PC-3 (cell line): ENCODE results near the gene ANKUB1. TPM values are rescaled to one million over a fixed set of nuclear protein-coding genes. Genes with fewer than 3 reads are reported as not detected.

Experiments
- ATAC-seq: fragments of 200-7000 bp; cut with Tn5 transposase; 2 replicates; pipeline ENCODE4 v1.9.1; 2020; ENCODE audit warnings: mild to moderate bottlenecking, moderate library complexity
- BruUV-seq: library from RNA; stranded (reverse); fragments of 400-500 nt; replicated peaks from 2 replicates; lab custom pipeline; 2021; lab: Mats Ljungman, UMichigan
- CTCF ChIA-PET: fragments of 300-600 bp; sonication (Branson Sonifier 250); formaldehyde crosslinking; loops from one replicate; lab custom pipeline; 2022; ENCODE audit warnings: antibody characterized with exemption; lab: Charles Lee
- POLR2A ChIA-PET: fragments of 300-600 bp; sonication (Branson Sonifier 250); formaldehyde crosslinking; loops from one replicate; lab custom pipeline; 2022; ENCODE audit warnings: antibody characterized with exemption; ENCODE audit not compliant: unreplicated experiment; lab: Charles Lee
- DNase-seq: peaks from one replicate; pipeline ENCODE4 v3.0.0-alpha.2; 2015
- H2AFZ ChIP-seq: fragments of 300-600 bp; sonication (generic); 2 replicates; pipeline ENCODE4 v1.6.0; 2016; ENCODE audit warnings: antibody characterized with exemption, low read length
- H3F3A ChIP-seq: fragments of 300-600 bp; sonication (generic); one replicate; pipeline ENCODE4 v1.6.0; 2017; ENCODE audit warnings: antibody characterized with exemption, low read length, control low read depth, mild to moderate bottlenecking; ENCODE audit not compliant: unreplicated experiment
- H3K27ac ChIP-seq: fragments of 300-600 bp; sonication (generic); 2 replicates; pipeline ENCODE4 v1.5.1; 2016; ENCODE audit warnings: mild to moderate bottlenecking, low read length
- H3K27me3 ChIP-seq: fragments of 300-600 bp; sonication (generic); 2 replicates; pipeline ENCODE4 v1.6.1; 2016; ENCODE audit warnings: low read length, mixed read lengths
- H3K36me3 ChIP-seq: fragments of 300-600 bp; sonication (generic); 2 replicates; pipeline ENCODE4 v1.6.1; 2016; ENCODE audit warnings: low read depth, mixed run types, low read length, mixed read lengths
- H3K4me1 ChIP-seq: fragments of 300-600 bp; sonication (generic); 2 replicates; pipeline ENCODE4 v1.5.1; 2016; ENCODE audit warnings: low read length; ENCODE audit not compliant: insufficient read depth
- H3K4me2 ChIP-seq: fragments of 300-600 bp; sonication (generic); 2 replicates; pipeline ENCODE4 v1.6.0; 2016; ENCODE audit warnings: low read length
- H3K4me3 ChIP-seq: fragments of 300-600 bp; sonication (generic); 2 replicates; pipeline ENCODE4 v1.5.1; 2016; ENCODE audit warnings: mild to moderate bottlenecking, low read length, mixed read lengths
- H3K79me2 ChIP-seq: fragments of 300-600 bp; sonication (generic); 2 replicates; pipeline ENCODE4 v1.6.1; 2017; ENCODE audit warnings: low read length, mixed read lengths
- H3K9ac ChIP-seq: fragments of 300-600 bp; sonication (generic); 2 replicates; pipeline ENCODE4 v1.6.0; 2016; ENCODE audit warnings: mild to moderate bottlenecking, low read length
- H3K9me2 ChIP-seq: fragments of 300-600 bp; sonication (generic); replicated peaks from 2 replicates; pipeline ENCODE4 v1.6.1; 2016; ENCODE audit warnings: mixed run types, low read length, mixed read lengths
- H3K9me3 ChIP-seq: fragments of 300-600 bp; sonication (generic); 2 replicates; pipeline ENCODE4 v1.6.1; 2016; ENCODE audit warnings: low read length, mixed read lengths
- H4K20me1 ChIP-seq: fragments of 300-600 bp; sonication (generic); 2 replicates; pipeline ENCODE4 v1.6.1; 2016; ENCODE audit warnings: low read length, mixed read lengths
- EZH2 ChIP-seq: fragments of 300-600 bp; sonication (generic); IDR thresholded peaks from one replicate; pipeline ENCODE4 v1.6.1; 2017; ENCODE audit warnings: antibody characterized with exemption, mild to moderate bottlenecking, low read length; ENCODE audit not compliant: unreplicated experiment
- EZH2phosphoT487 ChIP-seq: fragments of 300-600 bp; sonication (generic); IDR thresholded peaks from 2 replicates; pipeline ENCODE4 v1.6.1; 2018; ENCODE audit warnings: mild to moderate bottlenecking, antibody characterized with exemption, low read length, borderline replicate concordance
- intact Hi-C: fragments of 100-400 bp; cut with micrococcal nuclease; formaldehyde crosslinking; loops from 2 replicates; pipeline ENCODE4 v1.9.0; 2023
- total RNA-seq: library from RNA; depleted of rRNA; stranded (reverse); fragments of >200 nt; gene quantifications from 2 replicates; pipeline ENCODE4 v1.2.3, GENCODE V29; 2014; rRNA removed
- TF ChIP-seq, protein P1 (sequence below): fragments of 300-600 bp; sonication (generic); conservative IDR thresholded peaks from 2 replicates; pipeline ENCODE4 v1.5.1; 2017; ENCODE audit warnings: antibody characterized with exemption, low read depth, mild to moderate bottlenecking, low read length

ANKUB1 gene
- total RNA-seq, 1 experiment from 2014 or later: not detected

DNA sequence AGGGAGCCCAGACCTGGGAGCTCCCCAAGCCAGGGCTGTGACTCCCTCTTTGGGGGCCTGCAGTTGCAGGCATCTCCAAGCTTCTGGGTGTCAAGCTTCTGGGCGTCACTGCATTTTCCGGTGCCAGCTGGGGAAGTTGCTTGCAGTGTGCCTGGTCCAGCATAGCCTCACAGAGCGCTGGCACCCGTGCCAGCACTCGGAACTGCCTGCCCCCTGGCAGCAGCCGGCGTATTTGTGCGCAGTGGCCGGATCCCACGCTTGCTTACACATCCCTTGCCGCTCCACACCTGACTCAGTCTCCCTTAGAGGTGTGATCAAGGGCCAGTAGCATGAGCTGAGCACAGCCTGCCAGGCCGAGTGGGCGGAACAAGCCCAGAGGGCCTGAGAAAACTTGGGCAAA, 77.1 kb downstream of the ANKUB1 start:
- Histone ChIP-seq H3K9ac (no peak overlapping the region), H3K4me3 (no peak overlapping the region), H3K79me2 (no peaks in the 10 kb centered on the region), H3K27me3 (no peaks in the 10 kb centered on the region), H3K9me3 (no peaks in the 10 kb centered on the region), H3K9me2 (no peaks in the 10 kb centered on the region), H2AFZ (no peak overlapping the region), H3K36me3 (no peaks in the 10 kb centered on the region), H3F3A (no peaks in the 10 kb centered on the region), H3K4me1 (peaks cover 5% of the 10 kb centered on the region; the same call in 1 of the 2 replicates), H3K4me2 (no peak overlapping the region), H3K27ac (no peak overlapping the region), H4K20me1 (no peaks in the 10 kb centered on the region)
- no TSS peak for BruUV-seq
- no peak for ATAC-seq
- TF ChIP-seq EZH2 (no peak), EZH2phosphoT487 (no peak)
- TF ChIP-seq, protein P1, sequence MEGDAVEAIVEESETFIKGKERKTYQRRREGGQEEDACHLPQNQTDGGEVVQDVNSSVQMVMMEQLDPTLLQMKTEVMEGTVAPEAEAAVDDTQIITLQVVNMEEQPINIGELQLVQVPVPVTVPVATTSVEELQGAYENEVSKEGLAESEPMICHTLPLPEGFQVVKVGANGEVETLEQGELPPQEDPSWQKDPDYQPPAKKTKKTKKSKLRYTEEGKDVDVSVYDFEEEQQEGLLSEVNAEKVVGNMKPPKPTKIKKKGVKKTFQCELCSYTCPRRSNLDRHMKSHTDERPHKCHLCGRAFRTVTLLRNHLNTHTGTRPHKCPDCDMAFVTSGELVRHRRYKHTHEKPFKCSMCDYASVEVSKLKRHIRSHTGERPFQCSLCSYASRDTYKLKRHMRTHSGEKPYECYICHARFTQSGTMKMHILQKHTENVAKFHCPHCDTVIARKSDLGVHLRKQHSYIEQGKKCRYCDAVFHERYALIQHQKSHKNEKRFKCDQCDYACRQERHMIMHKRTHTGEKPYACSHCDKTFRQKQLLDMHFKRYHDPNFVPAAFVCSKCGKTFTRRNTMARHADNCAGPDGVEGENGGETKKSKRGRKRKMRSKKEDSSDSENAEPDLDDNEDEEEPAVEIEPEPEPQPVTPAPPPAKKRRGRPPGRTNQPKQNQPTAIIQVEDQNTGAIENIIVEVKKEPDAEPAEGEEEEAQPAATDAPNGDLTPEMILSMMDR: no peak
- no peak for DNase-seq
- CTCF ChIA-PET: no interaction called here
- POLR2A ChIA-PET: no interaction called here
- intact Hi-C loops: loop anchor here (5.0 kb wide), 1 partner anchor 133 kb away; no protein-coding TSS in a partner anchor

- Histone ChIP-seq H3K9me2 (no peaks in the 10 kb centered on the region), H3K4me2 (no peak overlapping the region), H3F3A (no peaks in the 10 kb centered on the region), H3K79me2 (no peaks in the 10 kb centered on the region), H2AFZ (no peak overlapping the region), H3K9ac (no peak overlapping the region), H3K4me3 (no peak overlapping the region), H3K4me1 (peaks cover 5% of the 10 kb centered on the region; the same call in 1 of the 2 replicates), H3K27ac (no peak overlapping the region), H3K36me3 (no peaks in the 10 kb centered on the region), H4K20me1 (no peaks in the 10 kb centered on the region), H3K27me3 (no peaks in the 10 kb centered on the region), H3K9me3 (no peaks in the 10 kb centered on the region)
- POLR2A ChIA-PET: no interaction called here
- CTCF ChIA-PET: no interaction called here
- DNase-seq (no peak), ATAC-seq (no peak)
- TF ChIP-seq EZH2: no peak
- TF ChIP-seq EZH2phosphoT487: no peak
- TF ChIP-seq, protein P1: no peak
- intact Hi-C loops: no loop called here
- no TSS peak for BruUV-seq
Measured at GRCh38 chr3:149713730-149714654, 78.4 kb downstream of the ANKUB1 start.

Other genes starting within 250 kb of the ANKUB1 start
- 74.4 and 79.7 TPM in 2 replicates for gene WWTR1, start 134.5 kb downstream of the ANKUB1 start, total RNA-seq
- gene COMMD2, start 40.1 kb downstream of the ANKUB1 start, total RNA-seq: 22.7 and 24.8 TPM in 2 replicates
- 33.8 and 43.1 TPM in 2 replicates for gene RNF13, start 20.7 kb upstream of the ANKUB1 start, total RNA-seq
- gene PFN2, start 178.3 kb upstream of the ANKUB1 start, total RNA-seq: 213 and 284 TPM in 2 replicates